Caki2 (cell line): Measurements from ENCODE around the gene TRABD2B. TPM values are rescaled to one million over a fixed set of nuclear protein-coding genes. Genes with fewer than 3 reads are reported as not detected.

Experiments
- DNase-seq: peaks from one replicate; pipeline ENCODE4 v3.0.0-alpha.2; 2015; ENCODE audit warnings: low read depth
- in situ Hi-C: cut with HindIII; loops from 2 replicates; pipeline ENCODE4 v1.10.0; 2016; ENCODE audit warnings: low sequenced_read_pairs, low pct_unique_long_range_greater_than_20kb, mixed read lengths
- total RNA-seq: library from RNA; depleted of rRNA; stranded (reverse); fragments of >200 nt; shearing (Covaris generic); gene quantifications from 2 replicates; pipeline ENCODE4 v1.2.3, GENCODE V29; 2014; ENCODE audit warnings: low replicate concordance; rRNA removed

Gene TRABD2B
- 0.57 and 0.96 TPM in 2 replicates for total RNA-seq

DNA sequence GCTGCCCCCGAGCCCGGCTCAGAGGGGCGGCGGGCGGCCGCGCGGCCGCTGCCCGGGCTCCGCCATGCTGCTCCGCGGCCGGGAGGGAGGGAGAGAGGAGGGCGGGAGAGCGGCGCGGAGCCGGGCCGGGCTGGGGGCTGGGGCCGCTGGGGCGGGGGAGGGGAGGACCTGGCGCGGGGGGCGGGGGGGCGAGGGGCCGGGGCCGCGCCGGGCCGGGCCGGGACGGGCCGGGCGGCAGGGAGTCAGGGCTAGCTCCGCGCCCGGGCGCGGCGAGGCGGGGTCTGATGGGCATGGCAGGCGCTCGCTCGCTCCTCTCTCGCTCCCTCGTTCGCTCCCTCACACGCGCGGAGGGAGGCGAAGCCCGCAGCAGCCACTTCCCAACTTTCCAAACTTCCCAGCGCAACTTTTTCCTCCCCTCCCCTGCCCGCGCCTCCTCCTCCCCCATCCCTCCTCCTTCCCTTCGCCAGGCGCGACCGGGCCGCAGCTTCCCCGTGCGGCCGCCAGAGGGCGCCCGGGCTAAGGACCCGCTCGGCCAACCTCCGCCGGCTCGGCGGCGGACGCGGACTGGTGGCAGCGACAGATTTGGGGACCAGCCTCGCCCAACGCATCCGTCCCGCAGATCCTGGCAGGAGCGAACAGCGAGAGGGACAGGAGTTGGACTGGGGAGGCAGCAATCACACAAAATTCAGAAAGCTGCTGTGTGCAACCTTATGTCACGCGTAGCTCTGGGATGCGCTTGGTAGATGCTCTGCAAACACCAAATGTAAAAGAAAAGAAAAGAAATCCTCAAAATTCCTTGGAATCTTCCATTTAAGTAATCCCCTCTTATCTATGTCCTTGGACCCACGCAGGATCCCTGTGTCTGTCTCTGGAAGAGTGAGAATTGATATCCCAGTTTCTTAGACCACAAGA is at the start of gene TRABD2B:
Gene TRABD2B, minus strand, starts transcription at position 97 of the 912 bp plus-strand sequence.
- peak; percentile 89 for DNase-seq
- in situ Hi-C loops, result no loop called here

DNA sequence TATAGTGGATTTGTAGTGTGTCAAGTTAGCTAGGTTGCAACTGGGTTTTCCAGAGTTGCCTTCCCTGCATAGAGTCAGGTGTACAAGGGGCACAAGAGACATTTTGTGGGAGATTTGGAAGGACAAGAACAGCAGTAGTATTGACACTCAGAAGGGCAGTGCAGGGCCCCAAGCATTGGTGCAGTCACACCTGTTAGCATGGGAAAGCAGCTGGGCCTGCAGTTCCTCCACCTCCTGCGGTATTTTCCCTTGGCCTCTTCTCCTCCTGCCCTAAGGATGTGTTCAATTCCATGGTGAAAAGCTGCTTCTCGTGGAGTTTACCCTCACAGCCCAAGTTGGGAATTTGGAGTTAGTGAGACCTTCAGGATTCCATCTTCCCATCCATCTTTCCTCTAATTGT is 47.1 kb upstream of the TRABD2B start:
- in situ Hi-C loops, result no loop called here
- DNase-seq, result no peak

DNA sequence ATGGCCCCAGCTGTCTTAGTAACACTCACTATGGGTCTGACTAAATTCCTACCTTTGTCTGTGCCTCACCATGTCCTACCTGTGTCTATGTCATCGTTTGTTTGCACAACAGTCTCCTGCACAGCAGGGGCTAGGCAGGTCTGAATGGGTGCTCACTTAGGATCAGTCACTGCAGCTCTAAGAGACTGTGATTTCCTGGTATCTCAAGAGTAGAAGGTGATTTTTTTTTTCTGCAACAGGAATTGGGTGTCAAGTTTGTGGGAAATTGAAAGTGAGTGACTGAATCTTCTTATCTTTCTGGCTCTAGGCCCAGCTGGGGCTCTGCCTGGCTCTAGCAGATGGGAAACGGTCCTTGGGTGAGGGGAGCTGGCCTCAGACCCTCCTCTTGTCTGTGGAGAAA is 46.4 kb upstream of the TRABD2B start:
- in situ Hi-C loops, result no loop called here
- no peak for DNase-seq

DNA sequence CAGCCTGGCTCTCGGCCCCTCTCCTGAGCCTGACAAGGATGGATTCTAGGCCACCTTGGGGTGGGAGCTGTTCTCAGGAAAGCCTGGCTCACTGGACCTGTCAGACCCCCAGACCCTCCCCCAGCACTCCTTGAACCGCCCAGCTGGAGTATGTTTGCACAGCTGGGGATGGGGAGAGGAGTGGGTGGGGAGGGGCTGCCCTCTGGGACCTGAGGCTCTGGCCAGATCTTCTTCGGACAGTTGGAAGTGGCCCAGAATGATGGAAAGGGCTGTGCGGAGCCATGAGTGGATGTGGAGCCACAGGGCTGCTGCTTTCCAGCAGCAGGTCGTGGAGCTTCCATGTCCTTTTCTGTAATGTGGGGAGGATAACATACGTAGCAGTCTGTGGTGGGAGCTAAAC is 43.0 kb upstream of the TRABD2B start:
- in situ Hi-C loops, result no loop called here
- no peak for DNase-seq

DNA sequence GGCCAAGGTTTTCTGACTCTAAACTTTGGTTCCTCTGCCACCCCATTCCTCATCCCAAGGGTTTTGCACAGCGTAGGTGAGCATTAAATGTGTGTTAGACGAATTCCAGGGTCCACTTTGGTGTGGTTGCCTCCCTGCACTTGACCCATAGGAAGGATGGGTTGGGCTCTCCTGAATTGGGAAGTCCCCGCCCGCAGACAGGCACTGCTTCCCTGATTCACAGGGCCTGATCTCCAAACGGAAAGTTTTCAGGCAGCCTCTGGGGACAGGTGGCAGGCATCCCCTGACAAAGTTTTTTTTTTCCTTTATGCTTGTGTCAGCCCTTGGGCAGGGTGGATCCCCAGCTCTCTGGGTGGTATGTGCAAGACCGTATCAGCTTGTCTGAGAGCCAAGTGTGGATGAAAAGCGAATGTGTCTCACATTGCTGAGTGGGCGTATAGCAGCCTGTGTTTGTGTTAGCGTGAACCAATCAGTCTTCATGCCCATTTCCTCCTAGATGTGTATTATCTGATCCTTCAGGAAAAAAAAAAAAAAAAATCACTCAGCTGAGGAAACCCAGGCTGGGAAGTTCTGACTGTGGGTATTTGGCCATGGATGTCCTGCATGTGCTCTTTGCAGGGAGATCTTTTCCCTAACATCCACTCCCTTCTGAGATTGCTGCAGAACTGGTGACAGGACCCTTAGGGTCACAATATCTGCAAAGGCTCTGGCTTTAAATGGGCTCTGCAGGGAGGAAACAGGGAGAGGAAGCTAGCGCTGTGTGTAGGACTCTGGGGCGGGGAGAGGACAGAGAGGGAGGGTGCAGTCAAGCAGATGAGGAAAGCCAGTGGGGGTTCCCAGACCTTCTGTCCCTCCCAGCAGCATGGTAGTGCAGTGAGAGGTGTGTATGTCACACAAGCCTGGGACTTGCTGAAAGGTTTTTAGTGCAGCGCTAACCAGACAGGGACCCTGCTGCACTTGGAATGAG is 42.2 kb upstream of the TRABD2B start:
- in situ Hi-C loops, result no loop called here
- DNase-seq, result peak; percentile 92

DNA sequence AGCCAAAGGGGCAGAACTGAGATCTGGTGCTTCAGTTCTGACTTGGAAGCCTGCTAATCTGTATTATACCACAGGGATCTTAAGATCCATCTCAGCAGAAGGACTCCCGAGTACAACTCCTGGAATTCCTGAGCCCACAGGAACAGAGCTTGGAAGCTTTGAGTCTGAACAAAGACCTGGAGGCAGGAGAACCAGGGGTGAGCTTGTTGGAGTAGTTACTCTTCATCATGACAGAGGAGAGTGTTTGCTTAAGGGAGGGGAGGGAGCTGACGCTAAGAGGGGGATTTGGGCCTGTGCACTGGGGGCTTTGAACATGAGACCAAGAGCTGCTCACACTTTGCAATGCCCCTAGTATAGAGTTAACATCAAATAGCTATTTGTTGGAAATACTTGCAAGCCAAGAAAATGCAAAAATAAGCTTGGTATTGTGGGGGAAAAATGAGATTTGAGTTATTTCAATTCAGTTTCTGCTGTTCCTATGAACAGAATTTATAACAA is 41.1 kb upstream of the TRABD2B start:
- DNase-seq, result no peak
- in situ Hi-C loops, result no loop called here

DNA sequence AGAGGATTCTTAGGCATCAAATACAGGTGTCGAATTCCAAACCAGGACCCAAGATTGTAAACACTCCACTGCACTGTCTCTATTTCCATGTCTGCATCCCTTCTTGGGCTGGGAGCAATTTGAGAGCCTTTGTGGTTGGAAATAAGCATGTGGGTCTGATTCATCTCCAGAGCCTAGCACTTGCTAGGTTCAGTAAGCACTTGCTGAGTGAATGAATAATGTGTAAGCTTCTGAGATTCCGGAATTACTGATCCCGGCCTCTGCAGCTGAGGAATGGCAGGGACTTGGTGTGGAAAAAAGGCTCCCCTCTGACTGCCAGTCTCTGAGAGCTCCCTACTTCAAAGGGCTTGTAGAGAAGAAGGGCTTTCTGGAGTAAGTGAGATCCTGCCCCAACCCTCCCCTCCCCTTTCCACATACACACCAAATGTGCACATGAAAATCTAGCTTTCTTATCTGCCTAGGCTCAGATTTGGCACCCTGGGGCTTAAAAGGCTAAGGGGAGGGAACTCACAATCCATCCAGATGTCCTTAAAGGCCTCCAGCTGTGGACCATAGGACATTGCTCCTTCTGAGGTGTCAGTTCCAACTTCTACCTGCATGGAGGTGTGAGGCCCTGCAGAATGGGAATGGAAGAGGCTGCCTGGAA is 39.6 kb upstream of the TRABD2B start:
- DNase-seq, result peak; percentile 81
- in situ Hi-C loops, result no loop called here

DNA sequence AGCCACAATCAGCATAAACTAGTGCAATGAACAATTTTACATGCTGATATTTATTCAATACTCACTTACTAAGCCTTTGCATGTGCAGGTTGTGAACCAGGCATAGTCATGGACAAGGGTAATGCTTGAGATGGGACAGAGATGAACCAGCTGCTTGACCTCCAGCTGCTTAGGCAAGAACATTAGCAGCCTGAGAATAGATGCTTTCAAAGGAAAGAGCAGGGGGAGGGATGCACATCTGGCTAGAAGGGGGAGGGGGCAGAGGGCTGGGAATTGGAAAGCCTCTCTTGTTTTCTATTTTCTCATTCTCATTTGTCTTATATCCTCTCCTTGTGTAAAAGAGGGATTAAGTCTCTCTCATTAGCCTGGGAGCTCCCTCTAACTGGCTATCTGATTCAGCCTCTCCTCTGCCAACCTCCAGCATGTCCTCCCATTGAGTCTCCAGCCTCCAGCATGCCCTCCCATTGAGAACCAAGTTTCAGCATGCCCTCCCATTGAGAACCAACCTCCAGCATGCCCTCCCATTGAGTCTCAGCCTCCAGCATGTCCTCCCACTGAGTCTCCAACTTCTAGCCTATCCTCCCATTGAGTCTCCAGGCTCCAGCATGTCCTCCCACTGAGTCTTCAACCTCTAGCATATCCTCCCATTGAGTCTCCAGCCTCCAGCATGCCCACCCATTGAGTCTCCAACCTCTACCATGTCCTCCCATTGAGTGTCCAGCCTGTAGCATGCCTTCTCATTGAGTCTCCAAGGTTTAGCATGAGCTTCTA is 38.4 kb upstream of the TRABD2B start:
- DNase-seq, result no peak
- in situ Hi-C loops, result no loop called here

DNA sequence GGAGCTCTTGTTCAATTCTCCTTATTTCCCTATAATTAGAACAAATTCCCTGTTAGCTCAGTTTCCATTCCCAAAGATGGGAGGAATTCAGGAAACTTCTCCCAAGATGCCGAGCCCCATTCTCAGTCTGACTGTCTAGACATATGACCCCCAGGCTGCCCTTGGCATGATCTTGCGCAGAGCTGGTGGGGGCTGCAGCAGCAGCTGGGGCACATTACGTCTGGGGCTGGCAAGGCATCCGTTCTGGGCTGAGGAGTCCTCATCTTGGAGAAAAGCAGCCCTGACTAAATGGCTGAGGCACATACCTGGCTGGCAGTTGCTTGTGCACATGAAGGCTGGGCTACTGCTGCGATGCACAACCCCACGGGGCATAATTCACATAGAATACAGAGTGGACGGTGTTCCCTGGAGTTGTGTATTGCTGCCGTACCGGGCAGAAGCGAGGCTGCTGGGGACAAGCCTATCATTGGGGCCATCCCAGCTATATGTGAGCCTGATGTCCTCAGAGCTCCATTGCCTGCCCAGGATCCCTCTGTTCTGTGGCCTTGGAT is 36.4 kb upstream of the TRABD2B start:
- no peak for DNase-seq
- in situ Hi-C loops, result no loop called here

DNA sequence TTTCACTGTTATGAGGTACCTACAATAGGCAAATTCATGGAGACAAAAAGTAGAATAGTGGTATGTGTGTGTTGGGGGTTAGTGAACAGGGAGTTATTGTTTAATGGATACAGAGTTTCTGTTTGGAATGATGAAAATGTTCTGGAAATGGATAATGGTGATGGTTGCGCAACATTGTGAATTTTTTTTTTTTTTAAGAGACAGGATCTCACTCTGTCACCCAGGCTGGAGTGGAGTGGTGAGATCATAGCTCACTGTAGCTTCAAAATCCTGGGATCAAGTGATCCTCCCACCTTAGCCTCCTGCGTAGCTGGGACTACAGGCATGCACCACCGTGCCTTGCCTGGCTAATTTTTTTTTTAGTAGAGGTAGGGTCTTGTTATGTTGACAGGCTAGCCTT is 34.5 kb upstream of the TRABD2B start:
- DNase-seq, result no peak
- in situ Hi-C loops, result no loop called here

DNA sequence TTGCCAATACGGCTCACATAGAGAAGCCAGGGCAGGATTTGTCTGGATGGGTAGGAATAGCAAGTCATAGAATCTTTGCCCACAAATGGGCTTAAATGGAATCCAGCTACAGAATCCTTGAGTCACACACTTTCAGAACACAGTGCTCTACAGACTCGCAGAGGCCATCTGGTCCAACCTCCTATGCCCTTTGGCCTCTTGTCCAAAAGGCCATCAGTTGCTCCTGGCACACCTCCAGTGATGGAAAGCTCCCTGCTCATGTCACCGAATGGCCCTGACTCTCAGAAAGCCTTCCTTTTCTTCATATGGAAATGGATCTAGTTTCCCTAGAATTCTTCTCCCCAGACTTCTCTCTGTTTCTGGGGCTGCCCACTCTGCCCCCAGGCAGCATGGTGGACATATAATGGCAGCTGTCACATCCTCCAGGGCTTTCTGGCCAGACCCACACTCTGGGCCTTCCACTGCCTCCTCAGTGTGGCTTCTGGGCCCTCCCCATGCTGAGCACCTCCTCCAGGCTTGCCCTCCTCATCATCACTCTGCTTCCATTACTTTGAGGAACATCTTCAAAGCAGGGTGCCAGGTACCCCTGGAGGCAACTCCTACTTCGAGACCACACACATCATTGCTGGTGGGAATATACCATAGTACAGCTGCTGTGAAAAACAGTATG is 33.6 kb upstream of the TRABD2B start:
- in situ Hi-C loops, result no loop called here
- DNase-seq, result no peak

DNA sequence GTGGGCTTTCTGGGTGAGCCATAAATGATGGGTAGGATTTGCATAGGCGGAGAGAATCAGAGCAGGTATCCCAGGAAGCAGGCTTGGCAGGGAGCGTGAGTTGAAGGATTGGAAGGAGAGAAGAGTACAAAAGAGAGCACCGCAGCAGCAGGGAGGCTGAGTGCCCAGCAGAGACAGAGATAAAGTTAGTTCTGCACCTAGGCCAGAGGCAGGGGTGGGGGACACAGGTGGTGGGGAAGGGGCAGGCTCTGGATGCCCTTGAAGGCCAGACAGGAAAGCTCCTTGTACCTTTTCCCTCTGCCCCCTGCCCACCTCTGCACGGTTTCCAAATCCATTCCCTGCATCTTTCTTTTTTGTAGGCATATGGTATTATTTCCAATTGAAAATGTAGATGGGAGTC is 33.0 kb upstream of the TRABD2B start:
- no peak for DNase-seq
- in situ Hi-C loops, result no loop called here

DNA sequence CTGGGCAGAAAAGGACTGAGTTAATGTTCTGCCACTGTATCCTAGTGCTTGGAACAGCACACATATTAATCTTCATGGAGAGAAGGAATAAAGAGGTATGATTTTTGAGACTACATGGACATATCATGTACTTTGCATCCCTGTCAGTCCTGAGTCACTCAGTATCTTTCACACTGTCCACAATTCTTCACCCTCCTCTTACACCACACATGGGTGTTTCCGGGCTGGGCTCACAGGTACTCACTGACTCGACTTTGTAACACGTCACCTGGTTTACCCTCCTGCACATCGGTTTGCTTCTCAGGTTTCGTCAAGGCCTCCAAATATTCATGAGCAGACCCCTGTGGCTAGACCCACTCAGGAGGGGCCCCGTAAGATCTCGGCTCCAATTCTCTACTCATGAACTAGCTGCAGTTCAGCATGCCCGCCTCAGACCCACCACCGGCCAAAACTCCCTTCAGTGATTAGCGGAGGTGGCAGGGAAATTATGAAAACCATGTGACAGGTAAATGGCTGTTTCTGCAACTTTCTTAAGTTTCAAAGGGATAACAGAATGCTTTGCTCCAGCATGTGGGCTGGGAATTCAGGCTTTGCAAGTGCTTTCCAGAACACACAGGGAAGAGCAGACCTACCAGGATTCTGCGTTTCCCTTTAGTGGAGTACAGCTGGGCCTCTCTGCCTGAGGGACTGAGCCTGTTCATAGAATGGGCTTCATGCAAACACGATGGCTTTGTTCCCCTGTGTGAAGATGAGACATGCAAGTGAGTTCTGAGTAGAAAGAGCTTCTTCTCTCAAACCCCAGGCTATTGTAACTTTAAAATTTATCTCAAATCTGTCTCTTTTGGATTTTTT is 31.3 kb upstream of the TRABD2B start:
- in situ Hi-C loops, result no loop called here
- no peak for DNase-seq

DNA sequence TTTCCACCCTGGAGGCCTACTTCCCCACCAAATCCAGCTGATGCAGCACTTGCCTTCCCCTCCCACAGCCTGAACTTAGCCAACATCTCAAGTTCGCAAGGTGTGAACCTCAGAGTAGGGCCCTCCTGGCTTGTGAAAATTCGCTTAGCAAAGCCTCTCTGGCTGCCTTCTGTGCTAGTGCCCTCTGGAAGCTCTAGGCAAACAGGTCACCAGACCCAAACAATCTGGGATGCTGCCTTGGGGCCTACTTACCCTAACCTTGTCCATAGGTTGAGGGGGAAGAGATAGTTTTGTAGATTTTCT is 30.3 kb upstream of the TRABD2B start:
- no peak for DNase-seq
- in situ Hi-C loops, result no loop called here

DNA sequence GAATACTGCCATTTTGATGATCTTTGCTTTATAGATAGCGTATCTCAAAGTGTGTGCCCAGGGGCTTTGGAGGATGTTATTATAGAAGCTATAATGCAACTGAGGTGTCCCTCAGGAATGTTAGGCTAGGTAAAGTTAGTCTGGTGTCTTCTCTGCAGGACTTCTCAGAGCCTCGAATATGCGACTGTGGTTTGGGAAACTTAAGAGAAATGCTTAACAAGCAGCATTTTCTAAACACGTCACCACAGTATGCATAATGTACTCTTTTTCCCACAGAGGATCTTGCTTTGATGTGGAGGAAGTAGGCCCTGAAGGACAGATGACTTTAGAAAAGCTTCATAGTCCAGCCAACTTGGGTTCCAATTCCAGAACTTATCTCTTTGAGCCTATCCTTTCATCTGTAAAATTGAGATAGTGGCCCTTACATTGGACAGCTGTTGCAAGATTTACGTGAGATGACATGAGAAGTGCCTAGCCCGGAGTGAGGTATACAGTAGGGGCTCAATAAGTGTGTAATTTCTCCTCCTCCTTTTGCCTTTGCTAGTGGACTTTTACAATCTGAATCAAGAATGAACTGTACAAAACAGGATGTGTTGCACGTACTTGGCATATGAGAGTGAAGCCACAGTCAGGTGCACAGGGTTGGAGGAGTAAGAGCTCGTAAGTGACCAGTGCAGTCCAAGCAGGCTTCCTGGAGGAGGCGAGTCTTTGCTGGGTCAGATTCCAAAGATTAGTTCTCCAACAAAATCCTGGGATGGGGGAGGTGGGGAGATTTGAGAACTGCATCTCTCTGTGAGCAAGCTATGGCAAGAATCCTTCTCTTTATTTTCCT is 29.7 kb upstream of the TRABD2B start:
- DNase-seq, result no peak
- in situ Hi-C loops, result no loop called here

DNA sequence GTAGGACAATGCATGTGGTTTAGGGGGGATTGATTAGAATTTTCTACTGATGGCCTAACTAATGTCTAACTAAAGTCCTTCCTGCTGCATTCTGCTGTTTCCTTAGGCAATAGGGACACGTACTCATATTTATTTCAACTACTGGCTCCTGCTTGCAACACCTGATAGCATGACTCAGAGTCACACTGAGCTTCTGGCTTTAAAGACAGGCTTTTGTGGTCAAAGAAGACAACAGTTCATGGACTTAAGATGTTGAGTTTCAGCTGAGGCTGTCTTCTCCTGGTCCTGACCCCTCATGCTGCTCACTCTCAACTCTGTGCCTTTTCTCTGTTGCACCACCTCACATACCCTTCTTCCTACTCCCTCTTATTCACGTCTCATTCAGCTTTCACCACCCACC is 29.1 kb upstream of the TRABD2B start:
- in situ Hi-C loops, result no loop called here
- DNase-seq, result peak; percentile 66
